IPS DF 6.9 (cell line): Measurements from ENCODE around the gene FAM200C.

ENCODE experiments used
- DNase-seq: peaks from one replicate; pipeline ENCODE4 v3.0.0-alpha.2; 2013; ENCODE audit warnings: low read depth, low spot score
- H3K27ac ChIP-seq: one replicate; pipeline ENCODE4 v1.5.1; 2013; ENCODE audit warnings: low read length, control low read depth
- H3K27me3 ChIP-seq: 2 replicates; pipeline ENCODE4 v1.6.1; 2013; ENCODE audit warnings: mild to moderate bottlenecking, low read length; ENCODE audit not compliant: control insufficient read depth, insufficient read depth
- H3K36me3 ChIP-seq: 2 replicates; pipeline ENCODE4 v1.6.1; 2013; ENCODE audit warnings: low read length; ENCODE audit not compliant: control insufficient read depth, insufficient read depth
- H3K4me1 ChIP-seq: 2 replicates; pipeline ENCODE4 v1.6.1; 2013; ENCODE audit warnings: low read length; ENCODE audit not compliant: control insufficient read depth, insufficient read depth
- H3K4me3 ChIP-seq: 2 replicates; pipeline ENCODE4 v1.5.1; 2013; ENCODE audit warnings: mild to moderate bottlenecking, low read length
- H3K9me3 ChIP-seq: 2 replicates; pipeline ENCODE4 v1.6.1; 2013; ENCODE audit warnings: low read length, inconsistent platforms; ENCODE audit not compliant: control insufficient read depth, insufficient read depth
- WGBS: extraction: QIAGEN DNeasy Blood & Tissue Kit; methylation state at CpG from one replicate; pipeline ENCODE4 v1.1.7; 2013; ENCODE audit warnings: mixed read lengths, missing lambda C conversion rate; ENCODE audit not compliant: insufficient read length, insufficient coverage; 5-methylcytosine and 5-hydroxymethylcytosine counted together

The FAM200C gene

GRCh38 chr5:160367885-160368284, 32.0 kb downstream of the FAM200C start:
- WGBS = no CpG with 5 or more reads among the region's 3 CpGs
- Histone ChIP-seq H3K4me3 (no peak overlapping the region), H3K4me1 (peaks cover 3% of the 10 kb centered on the region; the same call in 1 of the 2 replicates), H3K27ac (no peak overlapping the region), H3K36me3 (no peaks in the 10 kb centered on the region), H3K9me3 (no peaks in the 10 kb centered on the region), H3K27me3 (peaks cover 4% of the 10 kb centered on the region; the same call in 1 of the 2 replicates)
- no peak for DNase-seq

- Histone ChIP-seq H3K36me3 (no peaks in the 10 kb centered on the region), H3K27me3 (peaks cover 4% of the 10 kb centered on the region; the same call in 1 of the 2 replicates), H3K4me3 (no peak overlapping the region), H3K27ac (no peak overlapping the region), H3K9me3 (no peaks in the 10 kb centered on the region), H3K4me1 (peaks cover 3% of the 10 kb centered on the region; the same call in 1 of the 2 replicates)
- no peak for DNase-seq
- no CpG with 5 or more reads among the region's 2 CpGs for WGBS
Observed at GRCh38 chr5:160367261-160367660, 32.6 kb downstream of the FAM200C start.

- Histone ChIP-seq H3K27ac (no peak overlapping the region), H3K36me3 (no peaks in the 10 kb centered on the region), H3K4me1 (peaks cover 3% of the 10 kb centered on the region; the same call in 1 of the 2 replicates), H3K27me3 (peaks cover 4% of the 10 kb centered on the region; the same call in 1 of the 2 replicates), H3K4me3 (no peak overlapping the region), H3K9me3 (no peaks in the 10 kb centered on the region)
- WGBS = no CpG with 5 or more reads among the region's 2 CpGs
- DNase-seq = no peak
Observed at GRCh38 chr5:160366230-160366629, 33.6 kb downstream of the FAM200C start.

GRCh38 chr5:160363660-160364395, 36.0 kb downstream of the FAM200C start:
- no CpG with 5 or more reads among the region's 13 CpGs for WGBS
- no peak overlapping the region for H3K4me3 ChIP-seq
- no peaks in the 10 kb centered on the region for H3K36me3 ChIP-seq
- H3K27ac ChIP-seq = no peak overlapping the region
- DNase-seq = no peak
- no peaks in the 10 kb centered on the region for H3K9me3 ChIP-seq
- 0 out of 2 replicates have a peak, but pooled peaks cover 1% of the 10 kb centered on the region for H3K4me1 ChIP-seq
- H3K27me3 ChIP-seq = no peaks in the 10 kb centered on the region

GRCh38 chr5:160363211-160363610, 36.6 kb downstream of the FAM200C start:
- no peak overlapping the region for H3K27ac ChIP-seq
- WGBS = no CpG with 5 or more reads among the region's 3 CpGs

GRCh38 chr5:160361624-160362228, 38.1 kb downstream of the FAM200C start:
- H3K27me3 ChIP-seq = no peaks in the 10 kb centered on the region
- no peak for DNase-seq
- H3K36me3 ChIP-seq = no peaks in the 10 kb centered on the region
- no peak overlapping the region for H3K27ac ChIP-seq
- 0 out of 2 replicates have a peak, but pooled peaks cover 1% of the 10 kb centered on the region for H3K4me1 ChIP-seq
- H3K4me3 ChIP-seq = no peak overlapping the region
- no CpG with 5 or more reads among the region's 9 CpGs for WGBS
- H3K9me3 ChIP-seq = no peaks in the 10 kb centered on the region

More at GRCh38 chr5:160363211-160363610, 36.6 kb downstream of the FAM200C start:
- H3K27me3 ChIP-seq = no peaks in the 10 kb centered on the region
- H3K36me3 ChIP-seq = no peaks in the 10 kb centered on the region
- no peak for DNase-seq
- H3K9me3 ChIP-seq = no peaks in the 10 kb centered on the region
- no peak overlapping the region for H3K4me3 ChIP-seq
- H3K4me1 ChIP-seq = 0 out of 2 replicates have a peak, but pooled peaks cover 1% of the 10 kb centered on the region

GRCh38 chr5:160360310-160360709, 39.5 kb downstream of the FAM200C start:
- Histone ChIP-seq H3K36me3 (no peaks in the 10 kb centered on the region), H3K27ac (no peak overlapping the region), H3K9me3 (no peaks in the 10 kb centered on the region), H3K27me3 (no peaks in the 10 kb centered on the region), H3K4me1 (0 out of 2 replicates have a peak, but pooled peaks cover 1% of the 10 kb centered on the region), H3K4me3 (no peak overlapping the region)
- DNase-seq = no peak
- no CpG with 5 or more reads among the region's 3 CpGs for WGBS

GRCh38 chr5:160359816-160360215, 40.0 kb downstream of the FAM200C start:
- no peaks in the 10 kb centered on the region for H3K9me3 ChIP-seq
- no peaks in the 10 kb centered on the region for H3K36me3 ChIP-seq
- H3K27ac ChIP-seq = no peak overlapping the region
- H3K4me1 ChIP-seq = 0 out of 2 replicates have a peak, but pooled peaks cover 1% of the 10 kb centered on the region
- no peaks in the 10 kb centered on the region for H3K27me3 ChIP-seq
- no peak overlapping the region for H3K4me3 ChIP-seq
- DNase-seq = no peak
- WGBS = no CpG with 5 or more reads among the region's 4 CpGs

GRCh38 chr5:160359242-160359641, 40.6 kb downstream of the FAM200C start:
- Histone ChIP-seq H3K4me3 (no peak overlapping the region), H3K36me3 (no peaks in the 10 kb centered on the region), H3K27ac (no peak overlapping the region), H3K27me3 (no peaks in the 10 kb centered on the region), H3K4me1 (0 out of 2 replicates have a peak, but pooled peaks cover 1% of the 10 kb centered on the region), H3K9me3 (no peaks in the 10 kb centered on the region)
- DNase-seq = no peak
- no CpG with 5 or more reads among the region's 1 CpG for WGBS

- H3K4me3 ChIP-seq = no peak overlapping the region
- H3K9me3 ChIP-seq = no peaks in the 10 kb centered on the region
- no CpG with 5 or more reads among the region's 7 CpGs for WGBS
- DNase-seq = no peak
- H3K4me1 ChIP-seq = 0 out of 2 replicates have a peak, but pooled peaks cover 1% of the 10 kb centered on the region
- H3K27ac ChIP-seq = no peak overlapping the region
- no peaks in the 10 kb centered on the region for H3K36me3 ChIP-seq
- no peaks in the 10 kb centered on the region for H3K27me3 ChIP-seq
Observed at GRCh38 chr5:160357861-160358411, 41.9 kb downstream of the FAM200C start.
